Thyroid gland (tissue), 4 donors: ENCODE data around the gene OOSP2.

Source experiments
- POLR2A ChIP-seq, 2 donors: fragments of 450-650 bp; IDR thresholded peaks; one replicate each; pipeline ENCODE4 v1.6.1; 2017; ENCODE audit warnings: antibody characterized with exemption in 2 of 2, mild to moderate bottlenecking in 2 of 2, moderate library complexity in 1 of 2
- TF ChIP-seq, protein P1 (sequence below), 6 experiments: fragments of 200-600 bp in 3 of 6; fragments of 450-650 bp in 3 of 6; sonication (generic) in 3 of 6; IDR thresholded peaks; one replicate each; pipeline ENCODE4 v1.5.1; 2016 to 2019; ENCODE audit warnings: antibody characterized with exemption in 6 of 6, mild to moderate bottlenecking in 2 of 6, inconsistent platforms in 1 of 6, moderate library complexity in 1 of 6

GRCh38 chr11:60064111-60064510, 23.9 kb downstream of the OOSP2 start:
- TF ChIP-seq, protein P1, sequence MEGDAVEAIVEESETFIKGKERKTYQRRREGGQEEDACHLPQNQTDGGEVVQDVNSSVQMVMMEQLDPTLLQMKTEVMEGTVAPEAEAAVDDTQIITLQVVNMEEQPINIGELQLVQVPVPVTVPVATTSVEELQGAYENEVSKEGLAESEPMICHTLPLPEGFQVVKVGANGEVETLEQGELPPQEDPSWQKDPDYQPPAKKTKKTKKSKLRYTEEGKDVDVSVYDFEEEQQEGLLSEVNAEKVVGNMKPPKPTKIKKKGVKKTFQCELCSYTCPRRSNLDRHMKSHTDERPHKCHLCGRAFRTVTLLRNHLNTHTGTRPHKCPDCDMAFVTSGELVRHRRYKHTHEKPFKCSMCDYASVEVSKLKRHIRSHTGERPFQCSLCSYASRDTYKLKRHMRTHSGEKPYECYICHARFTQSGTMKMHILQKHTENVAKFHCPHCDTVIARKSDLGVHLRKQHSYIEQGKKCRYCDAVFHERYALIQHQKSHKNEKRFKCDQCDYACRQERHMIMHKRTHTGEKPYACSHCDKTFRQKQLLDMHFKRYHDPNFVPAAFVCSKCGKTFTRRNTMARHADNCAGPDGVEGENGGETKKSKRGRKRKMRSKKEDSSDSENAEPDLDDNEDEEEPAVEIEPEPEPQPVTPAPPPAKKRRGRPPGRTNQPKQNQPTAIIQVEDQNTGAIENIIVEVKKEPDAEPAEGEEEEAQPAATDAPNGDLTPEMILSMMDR (IDR thresholded peaks at IDR 0.05): no peak
- TF ChIP-seq POLR2A (IDR thresholded peaks at IDR 0.05): no peak
